Right hindlimb (tissue), 1 donor: Measurements from ENCODE around the gene MBOAT1.

Source experiments
- DNase-seq: peaks from one replicate; pipeline ENCODE4 v3.0.0-alpha.2; 2018

MBOAT1 gene

GRCh38 chr6:20233007-20233730 lies 20.9 kb upstream of the MBOAT1 start:
- no peak for DNase-seq

GRCh38 chr6:20232188-20232587 lies 19.9 kb upstream of the MBOAT1 start:
- no peak for DNase-seq

GRCh38 chr6:20230401-20231119 lies 18.3 kb upstream of the MBOAT1 start:
- DNase-seq, result no peak

GRCh38 chr6:20229881-20230280 lies 17.6 kb upstream of the MBOAT1 start:
- DNase-seq, result no peak

- DNase-seq, result no peak
These were observed 15.1 kb upstream of the MBOAT1 start for GRCh38 chr6:20227350-20227749.

GRCh38 chr6:20223141-20223540 lies 10.9 kb upstream of the MBOAT1 start:
- no peak for DNase-seq

GRCh38 chr6:20221421-20221820 lies 9.2 kb upstream of the MBOAT1 start:
- no peak for DNase-seq

GRCh38 chr6:20220359-20220758 lies 8.1 kb upstream of the MBOAT1 start:
- no peak for DNase-seq

GRCh38 chr6:20217891-20218290 lies 5.6 kb upstream of the MBOAT1 start:
- no peak for DNase-seq

- DNase-seq, result no peak
These were observed 5.1 kb upstream of the MBOAT1 start for GRCh38 chr6:20217324-20217855.

GRCh38 chr6:20215310-20215709 lies 3.0 kb upstream of the MBOAT1 start:
- no peak for DNase-seq

GRCh38 chr6:20213271-20213798 lies 1.1 kb upstream of the MBOAT1 start:
- DNase-seq, result no peak

- DNase-seq, result no peak
These were observed 303 bp downstream of the MBOAT1 start for GRCh38 chr6:20211941-20212391.

- no peak for DNase-seq
These were observed 980 bp downstream of the MBOAT1 start for GRCh38 chr6:20211037-20211940.

GRCh38 chr6:20210158-20210557 lies 2.1 kb downstream of the MBOAT1 start:
- no peak for DNase-seq

GRCh38 chr6:20208687-20209378 lies 3.4 kb downstream of the MBOAT1 start:
- no peak for DNase-seq

- no peak for DNase-seq
These were observed 5.2 kb downstream of the MBOAT1 start for GRCh38 chr6:20207088-20207418.

- DNase-seq, result no peak
These were observed 6.5 kb downstream of the MBOAT1 start for GRCh38 chr6:20205722-20206161.

GRCh38 chr6:20204512-20204894 lies 7.8 kb downstream of the MBOAT1 start:
- DNase-seq, result no peak

- no peak for DNase-seq
These were observed 8.4 kb downstream of the MBOAT1 start for GRCh38 chr6:20203561-20204511.

GRCh38 chr6:20202699-20203302 lies 9.5 kb downstream of the MBOAT1 start:
- DNase-seq, result no peak
